Osteocyte (in vitro differentiated cells): ENCODE results near the gene IL16. TPM values are rescaled to one million over a fixed set of nuclear protein-coding genes. Genes with fewer than 3 reads are reported as not detected.

Source experiments
- DNase-seq: peaks from one replicate; pipeline ENCODE4 v3.0.0; 2021; ENCODE audit warnings: mixed read lengths; ENCODE audit not compliant: unreplicated experiment; ENCODE audit errors: extremely low spot score
- H3K27ac Mint-ChIP-seq: one replicate; pipeline ENCODE4 v1.8.0; 2021; ENCODE audit warnings: mild to moderate bottlenecking, mixed read lengths; ENCODE audit not compliant: unreplicated experiment
- H3K27me3 Mint-ChIP-seq: one replicate; pipeline ENCODE4 v1.8.0; 2021; ENCODE audit warnings: mixed read lengths; ENCODE audit not compliant: unreplicated experiment
- H3K36me3 Mint-ChIP-seq: one replicate; pipeline ENCODE4 v1.8.0; 2021; ENCODE audit warnings: mixed read lengths; ENCODE audit not compliant: unreplicated experiment
- H3K4me1 Mint-ChIP-seq: one replicate; pipeline ENCODE4 v1.8.0; 2021; ENCODE audit warnings: mixed read lengths; ENCODE audit not compliant: unreplicated experiment
- H3K4me3 Mint-ChIP-seq: one replicate; pipeline ENCODE4 v1.8.0; 2021; ENCODE audit warnings: mild to moderate bottlenecking, moderate library complexity, mixed read lengths; ENCODE audit not compliant: unreplicated experiment
- H3K9me3 Mint-ChIP-seq: one replicate; pipeline ENCODE4 v1.8.0; 2021; ENCODE audit warnings: mixed read lengths; ENCODE audit not compliant: unreplicated experiment
- total RNA-seq: library from RNA; stranded (reverse); gene quantifications from 2 replicates; pipeline ENCODE4 v1.2.1, GENCODE V29; 2021
- TF ChIP-seq, protein P1 (sequence below): fragments of 200-600 bp; sonication (generic); IDR thresholded peaks from 2 replicates; pipeline ENCODE4 v1.5.0; 2021; ENCODE audit warnings: antibody characterized with exemption, mild to moderate bottlenecking, moderate library complexity

The IL16 gene
- total RNA-seq, 1 donor from 2014 or later: not detected

- Mint-ChIP-seq H3K4me1 (peaks cover 4% of the 10 kb centered on the region), H3K9me3 (peaks cover 9% of the 10 kb centered on the region), H3K27ac (no peak overlapping the region), H3K36me3 (no peaks in the 10 kb centered on the region), H3K27me3 (peaks cover 18% of the 10 kb centered on the region), H3K4me3 (no peak overlapping the region)
- TF ChIP-seq, protein P1, sequence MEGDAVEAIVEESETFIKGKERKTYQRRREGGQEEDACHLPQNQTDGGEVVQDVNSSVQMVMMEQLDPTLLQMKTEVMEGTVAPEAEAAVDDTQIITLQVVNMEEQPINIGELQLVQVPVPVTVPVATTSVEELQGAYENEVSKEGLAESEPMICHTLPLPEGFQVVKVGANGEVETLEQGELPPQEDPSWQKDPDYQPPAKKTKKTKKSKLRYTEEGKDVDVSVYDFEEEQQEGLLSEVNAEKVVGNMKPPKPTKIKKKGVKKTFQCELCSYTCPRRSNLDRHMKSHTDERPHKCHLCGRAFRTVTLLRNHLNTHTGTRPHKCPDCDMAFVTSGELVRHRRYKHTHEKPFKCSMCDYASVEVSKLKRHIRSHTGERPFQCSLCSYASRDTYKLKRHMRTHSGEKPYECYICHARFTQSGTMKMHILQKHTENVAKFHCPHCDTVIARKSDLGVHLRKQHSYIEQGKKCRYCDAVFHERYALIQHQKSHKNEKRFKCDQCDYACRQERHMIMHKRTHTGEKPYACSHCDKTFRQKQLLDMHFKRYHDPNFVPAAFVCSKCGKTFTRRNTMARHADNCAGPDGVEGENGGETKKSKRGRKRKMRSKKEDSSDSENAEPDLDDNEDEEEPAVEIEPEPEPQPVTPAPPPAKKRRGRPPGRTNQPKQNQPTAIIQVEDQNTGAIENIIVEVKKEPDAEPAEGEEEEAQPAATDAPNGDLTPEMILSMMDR: no peak
- DNase-seq: no peak
These were observed 81.8 kb downstream of the IL16 start for GRCh38 chr15:81278306-81279029.

GRCh38 chr15:81279621-81280485 is 83.2 kb downstream of the IL16 start:
- H3K9me3 Mint-ChIP-seq: peaks cover 9% of the 10 kb centered on the region
- TF ChIP-seq, protein P1: no peak
- no peak overlapping the region for H3K4me3 Mint-ChIP-seq
- no peak overlapping the region for H3K27ac Mint-ChIP-seq
- H3K27me3 Mint-ChIP-seq: peaks cover 24% of the 10 kb centered on the region
- peaks cover 3% of the 10 kb centered on the region for H3K4me1 Mint-ChIP-seq
- no peaks in the 10 kb centered on the region for H3K36me3 Mint-ChIP-seq
- no peak for DNase-seq

DNA sequence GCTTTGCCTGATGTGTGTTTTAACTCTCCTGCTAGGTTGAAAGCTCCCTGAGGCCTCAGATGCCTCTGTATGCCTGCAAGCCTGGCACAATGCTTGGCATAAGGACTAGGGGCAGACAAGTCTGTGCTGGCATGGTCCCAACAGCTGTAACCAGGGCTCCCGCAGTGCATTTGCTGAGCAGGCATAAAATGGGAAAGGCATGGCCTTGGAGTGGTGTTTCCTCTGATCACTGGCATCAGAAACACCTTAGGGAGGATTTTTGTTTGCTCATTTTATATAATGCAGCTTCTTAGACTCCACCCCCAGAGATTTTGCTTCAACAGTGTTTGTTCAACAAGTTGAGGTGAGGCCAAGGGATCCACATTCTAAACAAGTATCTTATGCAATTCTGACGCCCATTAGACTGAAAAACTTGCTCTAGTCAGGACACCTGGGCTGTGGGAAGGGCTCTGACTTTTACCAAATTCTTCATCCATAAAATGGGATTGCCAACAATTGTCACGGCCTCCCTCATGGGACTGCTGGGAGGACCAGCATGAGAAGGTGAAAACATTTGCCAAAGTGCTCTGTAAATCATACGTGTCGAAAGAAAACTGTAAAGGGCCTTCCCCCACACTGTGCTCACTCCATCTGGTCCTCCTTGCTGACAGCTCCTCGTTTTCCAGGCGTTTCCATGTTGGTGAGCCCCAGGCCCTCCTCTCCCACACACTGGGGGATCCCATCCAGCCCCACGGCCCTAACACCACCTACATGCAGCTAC is 84.2 kb downstream of the IL16 start:
- DNase-seq: no peak
- TF ChIP-seq, protein P1: no peak
- no peaks in the 10 kb centered on the region for H3K4me1 Mint-ChIP-seq
- H3K27ac Mint-ChIP-seq: no peak overlapping the region
- H3K4me3 Mint-ChIP-seq: no peak overlapping the region
- peaks cover 30% of the 10 kb centered on the region for H3K27me3 Mint-ChIP-seq
- H3K9me3 Mint-ChIP-seq: peaks cover 9% of the 10 kb centered on the region
- no peaks in the 10 kb centered on the region for H3K36me3 Mint-ChIP-seq

- H3K4me1 Mint-ChIP-seq: no peaks in the 10 kb centered on the region
- H3K4me3 Mint-ChIP-seq: no peak overlapping the region
- TF ChIP-seq, protein P1: no peak
- no peak for DNase-seq
- peaks cover 9% of the 10 kb centered on the region for H3K9me3 Mint-ChIP-seq
- H3K27me3 Mint-ChIP-seq: peaks cover 35% of the 10 kb centered on the region
- no peak overlapping the region for H3K27ac Mint-ChIP-seq
- no peaks in the 10 kb centered on the region for H3K36me3 Mint-ChIP-seq
These were observed 84.7 kb downstream of the IL16 start for GRCh38 chr15:81281456-81281735.
